HepG2 (cell line): ENCODE measurements around the gene WDR47. TPM values are rescaled to one million over a fixed set of nuclear protein-coding genes. Genes with fewer than 3 reads are reported as not detected.

Experiments
- DMAP1 ChIP-seq: IDR thresholded peaks from 2 replicates; pipeline ENCODE4 v1.6.1; 2016
- SYNCRIP ChIP-seq: fragments of 200-400 bp; formaldehyde crosslinking; IDR thresholded peaks from 2 replicates; pipeline ENCODE4 v1.6.1; 2018; ENCODE audit warnings: mild to moderate bottlenecking, low read depth, low read length; ENCODE audit not compliant: insufficient read depth
- U2AF2 ChIP-seq: fragments of 200-400 bp; formaldehyde crosslinking; IDR thresholded peaks from 2 replicates; pipeline ENCODE4 v1.6.1; 2017; ENCODE audit warnings: low read depth, mild to moderate bottlenecking, low read length
- ZC3H13 ChIP-seq: sonication (generic); formaldehyde crosslinking; IDR thresholded peaks from 2 replicates; pipeline ENCODE4 v1.8.1; 2023; ENCODE audit warnings: mild to moderate bottlenecking, missing genetic modification reagents, moderate library complexity
- ZNF124 ChIP-seq: sonication (generic); formaldehyde crosslinking; IDR thresholded peaks from 2 replicates; pipeline ENCODE4 v1.4.0; 2020; ENCODE audit warnings: missing genetic modification reagents
- ZNF20 ChIP-seq: sonication (generic); formaldehyde crosslinking; IDR thresholded peaks from 2 replicates; pipeline ENCODE4 v1.4.0; 2020; ENCODE audit warnings: mild to moderate bottlenecking, moderate library complexity, missing genetic modification reagents
- ZNF253 ChIP-seq: sonication (generic); formaldehyde crosslinking; IDR thresholded peaks from 2 replicates; pipeline ENCODE4 v1.8.0; 2022; ENCODE audit warnings: mild to moderate bottlenecking, missing genetic modification reagents, borderline replicate concordance
- ZNF451 ChIP-seq: sonication (generic); formaldehyde crosslinking; IDR thresholded peaks from 2 replicates; pipeline ENCODE4 v1.5.0; 2020; ENCODE audit warnings: mild to moderate bottlenecking, missing genetic modification reagents
- ZNF713 ChIP-seq: sonication (generic); formaldehyde crosslinking; IDR thresholded peaks from 2 replicates; pipeline ENCODE4 v1.4.0; 2020; ENCODE audit warnings: mild to moderate bottlenecking, missing genetic modification reagents
- polyA plus RNA-seq, 8 experiments: library from polyadenylated mRNA; depleted of rRNA in 3 of 8; stranded (reverse) in 7 of 8; unstranded in 1 of 8; fragments of >200 nt; fragmentation: Illumina TruSeq in 4 of 8; extraction: Trizol in 4 of 8; gene quantifications; 2 replicates each; pipeline versions ENCODE4 v1.2.1 to v1.2.3, GENCODE V29; 2011 to 2016; ENCODE audit warnings: low read depth in 4 of 8, missing spikeins in 1 of 8, mixed read lengths in 1 of 8; ENCODE audit not compliant: insufficient read depth in 1 of 8
- total RNA-seq, 5 experiments: library from RNA; depleted of rRNA; stranded (reverse); fragments of >200 nt; fragmentation: Illumina TruSeq; extraction: Trizol; gene quantifications; 2 replicates each; pipeline ENCODE4 v1.2.3, GENCODE V29; 2016; ENCODE audit warnings: low read depth in 1 of 5
- TF ChIP-seq, protein P1 (sequence below): sonication (generic); formaldehyde crosslinking; IDR thresholded peaks from 2 replicates; pipeline ENCODE4 v1.9.0; 2021; ENCODE audit warnings: mild to moderate bottlenecking, missing genetic modification reagents
- TF ChIP-seq, protein P2 (sequence below): sonication (generic); formaldehyde crosslinking; IDR thresholded peaks from 2 replicates; pipeline ENCODE4 v1.5.0; 2020; ENCODE audit warnings: mild to moderate bottlenecking, missing genetic modification reagents, borderline replicate concordance
- TF ChIP-seq, protein P3 (sequence below), 2 experiments: fragments of 450-650 bp in 1 of 2; sonication (generic) in 1 of 2; formaldehyde crosslinking; IDR thresholded peaks; 2 replicates each; pipeline versions ENCODE4 v1.5.0 to v1.8.0; 2020 to 2022; ENCODE audit warnings: mild to moderate bottlenecking in 1 of 2, missing genetic modification reagents in 1 of 2

WDR47 gene
- total and polyA plus RNA-seq, 2 of the 13 experiments (the other 11 are each of a cell fraction or from before 2014, with no cell fraction given) = 4.3 to 5.9 TPM

DNA sequence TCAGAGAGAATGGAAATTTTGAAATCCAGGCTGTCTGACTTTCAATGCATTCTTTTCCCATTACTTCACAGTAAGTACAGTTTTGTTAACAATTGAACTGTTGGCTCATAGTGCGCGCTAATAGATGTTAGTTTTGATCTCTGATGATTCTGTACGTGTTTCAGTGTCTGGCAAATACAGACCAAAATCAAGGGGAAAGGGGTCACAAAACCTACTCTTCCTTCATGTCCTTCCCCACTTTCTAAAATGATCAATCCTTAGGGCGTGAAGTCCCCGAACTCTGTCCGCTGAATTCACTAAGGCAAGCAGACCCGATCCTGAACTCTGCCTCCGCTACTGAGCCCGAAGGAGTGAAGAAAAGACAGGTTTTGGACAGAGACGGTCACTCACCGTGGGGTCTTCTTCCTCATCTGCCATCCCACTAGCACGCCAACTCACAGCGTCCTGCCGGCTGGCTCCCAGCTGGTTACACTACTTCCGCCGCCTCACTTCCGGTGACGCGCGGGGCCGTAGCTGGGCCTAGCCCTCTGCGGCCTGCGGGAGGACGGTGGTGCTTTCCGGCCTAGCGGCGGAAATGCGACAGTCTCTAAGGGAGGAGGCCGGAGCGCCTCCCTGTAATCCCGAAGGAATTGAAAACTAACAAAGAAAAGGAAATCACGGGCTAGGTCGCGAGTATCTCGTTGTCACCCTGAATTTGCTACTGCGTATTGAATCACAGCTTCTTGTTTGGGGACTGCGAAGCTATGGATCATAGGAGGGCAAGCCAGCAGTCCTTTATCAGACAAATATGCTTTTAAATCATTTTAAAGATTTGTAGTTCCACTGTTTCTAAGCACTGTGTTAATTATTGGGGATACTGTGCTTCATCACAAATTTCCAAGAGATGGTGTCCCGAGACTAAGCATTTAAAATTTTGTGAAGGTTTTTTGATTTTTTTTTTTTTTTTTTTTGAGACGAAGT, 33.9 kb upstream of the WDR47 start, which contains the start of gene TAF13 (continued):
- no peak for TF ChIP-seq SYNCRIP
- no peak for TF ChIP-seq ZNF20 (CRISPR knock-in tag)
- no peak; the same call in 1 of the 2 replicates for TF ChIP-seq ZNF451 (CRISPR knock-in tag)
- peak; percentile 90 for TF ChIP-seq DMAP1 (CRISPR knock-in tag)
- TF ChIP-seq ZC3H13 (CRISPR knock-in tag) = no peak; the same call in 1 of the 2 replicates
- TF ChIP-seq ZNF253 = no peak
- peak; percentile 49; the same call in 1 of the 2 replicates for TF ChIP-seq ZNF124 (CRISPR knock-in tag)
- no peak for TF ChIP-seq U2AF2
- TF ChIP-seq, protein P1, sequence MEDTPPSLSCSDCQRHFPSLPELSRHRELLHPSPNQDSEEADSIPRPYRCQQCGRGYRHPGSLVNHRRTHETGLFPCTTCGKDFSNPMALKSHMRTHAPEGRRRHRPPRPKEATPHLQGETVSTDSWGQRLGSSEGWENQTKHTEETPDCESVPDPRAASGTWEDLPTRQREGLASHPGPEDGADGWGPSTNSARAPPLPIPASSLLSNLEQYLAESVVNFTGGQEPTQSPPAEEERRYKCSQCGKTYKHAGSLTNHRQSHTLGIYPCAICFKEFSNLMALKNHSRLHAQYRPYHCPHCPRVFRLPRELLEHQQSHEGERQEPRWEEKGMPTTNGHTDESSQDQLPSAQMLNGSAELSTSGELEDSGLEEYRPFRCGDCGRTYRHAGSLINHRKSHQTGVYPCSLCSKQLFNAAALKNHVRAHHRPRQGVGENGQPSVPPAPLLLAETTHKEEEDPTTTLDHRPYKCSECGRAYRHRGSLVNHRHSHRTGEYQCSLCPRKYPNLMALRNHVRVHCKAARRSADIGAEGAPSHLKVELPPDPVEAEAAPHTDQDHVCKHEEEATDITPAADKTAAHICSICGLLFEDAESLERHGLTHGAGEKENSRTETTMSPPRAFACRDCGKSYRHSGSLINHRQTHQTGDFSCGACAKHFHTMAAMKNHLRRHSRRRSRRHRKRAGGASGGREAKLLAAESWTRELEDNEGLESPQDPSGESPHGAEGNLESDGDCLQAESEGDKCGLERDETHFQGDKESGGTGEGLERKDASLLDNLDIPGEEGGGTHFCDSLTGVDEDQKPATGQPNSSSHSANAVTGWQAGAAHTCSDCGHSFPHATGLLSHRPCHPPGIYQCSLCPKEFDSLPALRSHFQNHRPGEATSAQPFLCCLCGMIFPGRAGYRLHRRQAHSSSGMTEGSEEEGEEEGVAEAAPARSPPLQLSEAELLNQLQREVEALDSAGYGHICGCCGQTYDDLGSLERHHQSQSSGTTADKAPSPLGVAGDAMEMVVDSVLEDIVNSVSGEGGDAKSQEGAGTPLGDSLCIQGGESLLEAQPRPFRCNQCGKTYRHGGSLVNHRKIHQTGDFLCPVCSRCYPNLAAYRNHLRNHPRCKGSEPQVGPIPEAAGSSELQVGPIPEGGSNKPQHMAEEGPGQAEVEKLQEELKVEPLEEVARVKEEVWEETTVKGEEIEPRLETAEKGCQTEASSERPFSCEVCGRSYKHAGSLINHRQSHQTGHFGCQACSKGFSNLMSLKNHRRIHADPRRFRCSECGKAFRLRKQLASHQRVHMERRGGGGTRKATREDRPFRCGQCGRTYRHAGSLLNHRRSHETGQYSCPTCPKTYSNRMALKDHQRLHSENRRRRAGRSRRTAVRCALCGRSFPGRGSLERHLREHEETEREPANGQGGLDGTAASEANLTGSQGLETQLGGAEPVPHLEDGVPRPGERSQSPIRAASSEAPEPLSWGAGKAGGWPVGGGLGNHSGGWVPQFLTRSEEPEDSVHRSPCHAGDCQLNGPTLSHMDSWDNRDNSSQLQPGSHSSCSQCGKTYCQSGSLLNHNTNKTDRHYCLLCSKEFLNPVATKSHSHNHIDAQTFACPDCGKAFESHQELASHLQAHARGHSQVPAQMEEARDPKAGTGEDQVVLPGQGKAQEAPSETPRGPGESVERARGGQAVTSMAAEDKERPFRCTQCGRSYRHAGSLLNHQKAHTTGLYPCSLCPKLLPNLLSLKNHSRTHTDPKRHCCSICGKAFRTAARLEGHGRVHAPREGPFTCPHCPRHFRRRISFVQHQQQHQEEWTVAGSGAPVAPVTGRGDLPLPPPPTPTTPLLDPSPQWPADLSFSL (CRISPR knock-in tag) = no peak
- TF ChIP-seq, protein P2, sequence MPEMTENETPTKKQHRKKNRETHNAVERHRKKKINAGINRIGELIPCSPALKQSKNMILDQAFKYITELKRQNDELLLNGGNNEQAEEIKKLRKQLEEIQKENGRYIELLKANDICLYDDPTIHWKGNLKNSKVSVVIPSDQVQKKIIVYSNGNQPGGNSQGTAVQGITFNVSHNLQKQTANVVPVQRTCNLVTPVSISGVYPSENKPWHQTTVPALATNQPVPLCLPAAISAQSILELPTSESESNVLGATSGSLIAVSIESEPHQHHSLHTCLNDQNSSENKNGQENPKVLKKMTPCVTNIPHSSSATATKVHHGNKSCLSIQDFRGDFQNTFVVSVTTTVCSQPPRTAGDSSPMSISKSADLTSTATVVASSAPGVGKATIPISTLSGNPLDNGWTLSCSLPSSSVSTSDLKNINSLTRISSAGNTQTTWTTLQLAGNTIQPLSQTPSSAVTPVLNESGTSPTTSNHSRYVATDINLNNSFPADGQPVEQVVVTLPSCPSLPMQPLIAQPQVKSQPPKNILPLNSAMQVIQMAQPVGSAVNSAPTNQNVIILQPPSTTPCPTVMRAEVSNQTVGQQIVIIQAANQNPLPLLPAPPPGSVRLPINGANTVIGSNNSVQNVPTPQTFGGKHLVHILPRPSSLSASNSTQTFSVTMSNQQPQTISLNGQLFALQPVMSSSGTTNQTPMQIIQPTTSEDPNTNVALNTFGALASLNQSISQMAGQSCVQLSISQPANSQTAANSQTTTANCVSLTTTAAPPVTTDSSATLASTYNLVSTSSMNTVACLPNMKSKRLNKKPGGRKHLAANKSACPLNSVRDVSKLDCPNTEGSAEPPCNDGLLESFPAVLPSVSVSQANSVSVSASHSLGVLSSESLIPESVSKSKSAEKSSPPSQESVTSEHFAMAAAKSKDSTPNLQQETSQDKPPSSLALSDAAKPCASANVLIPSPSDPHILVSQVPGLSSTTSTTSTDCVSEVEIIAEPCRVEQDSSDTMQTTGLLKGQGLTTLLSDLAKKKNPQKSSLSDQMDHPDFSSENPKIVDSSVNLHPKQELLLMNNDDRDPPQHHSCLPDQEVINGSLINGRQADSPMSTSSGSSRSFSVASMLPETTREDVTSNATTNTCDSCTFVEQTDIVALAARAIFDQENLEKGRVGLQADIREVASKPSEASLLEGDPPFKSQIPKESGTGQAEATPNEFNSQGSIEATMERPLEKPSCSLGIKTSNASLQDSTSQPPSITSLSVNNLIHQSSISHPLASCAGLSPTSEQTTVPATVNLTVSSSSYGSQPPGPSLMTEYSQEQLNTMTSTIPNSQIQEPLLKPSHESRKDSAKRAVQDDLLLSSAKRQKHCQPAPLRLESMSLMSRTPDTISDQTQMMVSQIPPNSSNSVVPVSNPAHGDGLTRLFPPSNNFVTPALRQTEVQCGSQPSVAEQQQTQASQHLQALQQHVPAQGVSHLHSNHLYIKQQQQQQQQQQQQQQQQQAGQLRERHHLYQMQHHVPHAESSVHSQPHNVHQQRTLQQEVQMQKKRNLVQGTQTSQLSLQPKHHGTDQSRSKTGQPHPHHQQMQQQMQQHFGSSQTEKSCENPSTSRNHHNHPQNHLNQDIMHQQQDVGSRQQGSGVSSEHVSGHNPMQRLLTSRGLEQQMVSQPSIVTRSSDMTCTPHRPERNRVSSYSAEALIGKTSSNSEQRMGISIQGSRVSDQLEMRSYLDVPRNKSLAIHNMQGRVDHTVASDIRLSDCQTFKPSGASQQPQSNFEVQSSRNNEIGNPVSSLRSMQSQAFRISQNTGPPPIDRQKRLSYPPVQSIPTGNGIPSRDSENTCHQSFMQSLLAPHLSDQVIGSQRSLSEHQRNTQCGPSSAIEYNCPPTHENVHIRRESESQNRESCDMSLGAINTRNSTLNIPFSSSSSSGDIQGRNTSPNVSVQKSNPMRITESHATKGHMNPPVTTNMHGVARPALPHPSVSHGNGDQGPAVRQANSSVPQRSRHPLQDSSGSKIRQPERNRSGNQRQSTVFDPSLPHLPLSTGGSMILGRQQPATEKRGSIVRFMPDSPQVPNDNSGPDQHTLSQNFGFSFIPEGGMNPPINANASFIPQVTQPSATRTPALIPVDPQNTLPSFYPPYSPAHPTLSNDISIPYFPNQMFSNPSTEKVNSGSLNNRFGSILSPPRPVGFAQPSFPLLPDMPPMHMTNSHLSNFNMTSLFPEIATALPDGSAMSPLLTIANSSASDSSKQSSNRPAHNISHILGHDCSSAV (CRISPR knock-in tag) = no peak
- TF ChIP-seq ZNF713 = no peak
- TF ChIP-seq, protein P3, sequence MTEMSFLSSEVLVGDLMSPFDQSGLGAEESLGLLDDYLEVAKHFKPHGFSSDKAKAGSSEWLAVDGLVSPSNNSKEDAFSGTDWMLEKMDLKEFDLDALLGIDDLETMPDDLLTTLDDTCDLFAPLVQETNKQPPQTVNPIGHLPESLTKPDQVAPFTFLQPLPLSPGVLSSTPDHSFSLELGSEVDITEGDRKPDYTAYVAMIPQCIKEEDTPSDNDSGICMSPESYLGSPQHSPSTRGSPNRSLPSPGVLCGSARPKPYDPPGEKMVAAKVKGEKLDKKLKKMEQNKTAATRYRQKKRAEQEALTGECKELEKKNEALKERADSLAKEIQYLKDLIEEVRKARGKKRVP (CRISPR knock-in tag; IDR thresholded peaks at IDR 0.05) = 0 out of 4 replicates have a peak, but pooled peaks of 1 of the 2 experiments have one; percentile 8
